Measurements from ENCODE around the gene UCHL5. TPM values are rescaled to one million over a fixed set of nuclear protein-coding genes. Genes with fewer than 3 reads are reported as not detected.

UCHL5 gene
- total and polyA plus RNA-seq, 2 donors (not counting 3 experiments of a cell fraction or from before 2014, with no cell fraction given): 9.8 to 45.6 TPM

GRCh38 chr1:193025218-193025617 is 33.9 kb downstream of the UCHL5 start:
- no peaks in the 10 kb centered on the region for H3K27me3 ChIP-seq (ENCODE audit: control insufficient read depth in 2 of 2, insufficient read depth in 2 of 2, low read length in 2 of 2)
- CTCF ChIA-PET: interaction anchor here (0.8 to 3.2 kb wide), 4 partner anchors 11 to 551 kb away, joined by 3 to 12 read pairs (median 6); no protein-coding TSS in a partner anchor
- no TSS peak for BruUV-seq (replicated peaks)
- peaks cover 0 to 2% of the 10 kb centered on the region in 2 experiments for H3K36me3 ChIP-seq (ENCODE audit: control insufficient read depth in 2 of 2, extremely low read depth in 1 of 2, insufficient read depth in 2 of 2, low read length in 2 of 2)
- POLR2A ChIA-PET: no interaction called here
- H3K4me2 ChIP-seq (ENCODE audit: insufficient read depth, low read length): no peak overlapping the region
- H4K20me1 ChIP-seq (replicated peaks; ENCODE audit: control insufficient read depth, extremely low read depth, insufficient read depth, low read length): no peaks in the 10 kb centered on the region
- H3K79me2 ChIP-seq (ENCODE audit: control insufficient read depth, insufficient read depth, low read length): peaks cover 5% of the 10 kb centered on the region
- dilution Hi-C loops (cut with MboI; ENCODE audit: extremely low pct_ligation_motif_present, low sequenced_read_pairs) (no loop called here), intact Hi-C loops (cut with micrococcal nuclease) (no loop called here)
- H2AFZ ChIP-seq (ENCODE audit: low read depth, low read length): no peak overlapping the region
- no peak for DNase-seq (ENCODE audit: low read depth, low spot score)
- no peak overlapping the region for H3K9ac ChIP-seq (replicated peaks; ENCODE audit: extremely low read depth, insufficient read depth, low read length)
- H3K4me3 ChIP-seq (replicated peaks in 1 of 3; ENCODE audit: insufficient read depth in 1 of 3, low read depth in 1 of 3, low read length in 3 of 3): no peak overlapping the region
- H3K9me1 ChIP-seq (replicated peaks; ENCODE audit: control insufficient read depth, extremely low read depth, insufficient read depth, low read length): no peaks in the 10 kb centered on the region
- FAIRE-seq: no peak
- TF ChIP-seq, protein P1, sequence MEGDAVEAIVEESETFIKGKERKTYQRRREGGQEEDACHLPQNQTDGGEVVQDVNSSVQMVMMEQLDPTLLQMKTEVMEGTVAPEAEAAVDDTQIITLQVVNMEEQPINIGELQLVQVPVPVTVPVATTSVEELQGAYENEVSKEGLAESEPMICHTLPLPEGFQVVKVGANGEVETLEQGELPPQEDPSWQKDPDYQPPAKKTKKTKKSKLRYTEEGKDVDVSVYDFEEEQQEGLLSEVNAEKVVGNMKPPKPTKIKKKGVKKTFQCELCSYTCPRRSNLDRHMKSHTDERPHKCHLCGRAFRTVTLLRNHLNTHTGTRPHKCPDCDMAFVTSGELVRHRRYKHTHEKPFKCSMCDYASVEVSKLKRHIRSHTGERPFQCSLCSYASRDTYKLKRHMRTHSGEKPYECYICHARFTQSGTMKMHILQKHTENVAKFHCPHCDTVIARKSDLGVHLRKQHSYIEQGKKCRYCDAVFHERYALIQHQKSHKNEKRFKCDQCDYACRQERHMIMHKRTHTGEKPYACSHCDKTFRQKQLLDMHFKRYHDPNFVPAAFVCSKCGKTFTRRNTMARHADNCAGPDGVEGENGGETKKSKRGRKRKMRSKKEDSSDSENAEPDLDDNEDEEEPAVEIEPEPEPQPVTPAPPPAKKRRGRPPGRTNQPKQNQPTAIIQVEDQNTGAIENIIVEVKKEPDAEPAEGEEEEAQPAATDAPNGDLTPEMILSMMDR (IDR thresholded peaks at IDR 0.05; ENCODE audit: extremely low read depth in 1 of 2, insufficient read depth in 1 of 2, low read depth in 1 of 2, low read length in 2 of 2): no peak
- H3K4me1 ChIP-seq (ENCODE audit: control insufficient read depth, extremely low read depth, insufficient read depth, low read length): no peaks in the 10 kb centered on the region
- no peaks in the 10 kb centered on the region for H3K9me3 ChIP-seq (replicated peaks; ENCODE audit: control insufficient read depth, insufficient read depth, low read length)
- peak overlapping the region; percentile 11 for H3K27ac ChIP-seq (ENCODE audit: insufficient read depth, low read depth, low read length)

- H3K79me2 ChIP-seq (ENCODE audit: control insufficient read depth, insufficient read depth, low read length): no peaks in the 10 kb centered on the region
- H3K4me3 ChIP-seq (replicated peaks in 1 of 3; ENCODE audit: insufficient read depth in 1 of 3, low read depth in 1 of 3, low read length in 3 of 3): no peak overlapping the region
- BruUV-seq (replicated peaks): no TSS peak
- CTCF ChIA-PET: interaction anchor here (0.7 to 8.5 kb wide), 53 partner anchors 10 to 544 kb away, joined by 3 to 550 read pairs (median 4); partner anchors contain the start of genes RGS2, RO60 and UCHL5
- H3K9ac ChIP-seq (replicated peaks; ENCODE audit: extremely low read depth, insufficient read depth, low read length): no peak overlapping the region
- peak; percentile 63 for FAIRE-seq
- no peaks in the 10 kb centered on the region for H3K36me3 ChIP-seq (ENCODE audit: control insufficient read depth in 2 of 2, extremely low read depth in 1 of 2, insufficient read depth in 2 of 2, low read length in 2 of 2)
- no peak overlapping the region for H3K27ac ChIP-seq (ENCODE audit: insufficient read depth, low read depth, low read length)
- H3K4me1 ChIP-seq (ENCODE audit: control insufficient read depth, extremely low read depth, insufficient read depth, low read length): peaks cover 4% of the 10 kb centered on the region
- H4K20me1 ChIP-seq (replicated peaks; ENCODE audit: control insufficient read depth, extremely low read depth, insufficient read depth, low read length): no peaks in the 10 kb centered on the region
- POLR2A ChIA-PET: interaction anchor here (1.2 to 2.3 kb wide), 2 partner anchors 210 to 212 kb away, joined by 8 to 9 read pairs; no protein-coding TSS in a partner anchor
- H3K9me3 ChIP-seq (replicated peaks; ENCODE audit: control insufficient read depth, insufficient read depth, low read length): no peaks in the 10 kb centered on the region
- dilution Hi-C loops (cut with MboI; ENCODE audit: extremely low pct_ligation_motif_present, low sequenced_read_pairs) (loop anchor here (25.0 kb wide), 1 partner anchor 207 kb away; the partner anchor contains the start of gene RGS2), intact Hi-C loops (cut with micrococcal nuclease) (loop anchor here (1.0 to 10.0 kb wide), 4 partner anchors 213 to 545 kb away; no protein-coding TSS in a partner anchor)
- no peak overlapping the region for H3K4me2 ChIP-seq (ENCODE audit: insufficient read depth, low read length)
- no peak overlapping the region for H2AFZ ChIP-seq (ENCODE audit: low read depth, low read length)
- H3K27me3 ChIP-seq (ENCODE audit: control insufficient read depth in 2 of 2, insufficient read depth in 2 of 2, low read length in 2 of 2): no peaks in the 10 kb centered on the region
- no peaks in the 10 kb centered on the region for H3K9me1 ChIP-seq (replicated peaks; ENCODE audit: control insufficient read depth, extremely low read depth, insufficient read depth, low read length)
- DNase-seq (ENCODE audit: low read depth, low spot score): peak; percentile 76
- no peak for TF ChIP-seq EZH2 (IDR thresholded peaks at IDR 0.05; ENCODE audit: borderline replicate concordance, low read depth, low read length, severe bottlenecking)
- TF ChIP-seq, protein P1 (IDR thresholded peaks at IDR 0.05; ENCODE audit: extremely low read depth in 1 of 2, insufficient read depth in 1 of 2, low read depth in 1 of 2, low read length in 2 of 2): peak; percentile 12 to 19
These were observed 39.6 kb downstream of the UCHL5 start for GRCh38 chr1:193019442-193020026.

Measured in endothelial cell of umbilical vein (primary cell).